Measurements from ENCODE around the gene FAM168B. TPM values are rescaled to one million over a fixed set of nuclear protein-coding genes. Genes with fewer than 3 reads are reported as not detected.

Gene FAM168B
- total and polyA plus RNA-seq, 3 donors from 2014 or later: 76.3 to 165 (median 120) TPM

DNA sequence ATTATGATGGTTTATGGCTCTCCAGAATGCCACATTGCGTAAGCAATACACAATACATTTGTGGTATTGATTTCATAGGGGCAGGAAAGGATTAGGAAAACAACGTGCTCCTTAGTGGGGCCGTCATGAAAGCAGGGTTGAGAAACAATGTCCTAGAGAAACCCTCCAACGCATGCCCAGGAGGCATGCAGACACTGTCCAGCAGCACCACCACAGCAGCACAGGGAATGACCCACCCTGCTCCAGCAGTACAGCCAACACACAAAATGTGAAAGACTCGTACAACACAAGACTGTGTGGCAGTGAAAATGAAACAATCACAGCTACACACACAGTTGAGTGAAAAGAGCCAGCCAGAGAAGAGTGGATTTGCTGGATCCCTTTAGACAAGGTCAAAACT lies 66.3 kb downstream of the FAM168B start:
- H3K36me3 ChIP-seq (ENCODE audit: low read depth, missing control alignments): no peaks in the 10 kb centered on the region
- no peak for TF ChIP-seq POLR2A (IDR thresholded peaks at IDR 0.05)
- intact Hi-C loops (cut with DNase I; ENCODE audit: low total_unique reads): no loop called here
- H3K9me3 ChIP-seq: no peaks in the 10 kb centered on the region
- no peaks in the 10 kb centered on the region for H3K27me3 ChIP-seq
- DNase-seq: no peak
- H3K4me1 ChIP-seq: peaks cover 3% of the 10 kb centered on the region
- 60 to 67% methylated on average over 5 of the region's 5 CpGs for WGBS, 2 donors
- no peak overlapping the region for H3K4me3 ChIP-seq
- H3K27ac ChIP-seq: no peak overlapping the region

DNA sequence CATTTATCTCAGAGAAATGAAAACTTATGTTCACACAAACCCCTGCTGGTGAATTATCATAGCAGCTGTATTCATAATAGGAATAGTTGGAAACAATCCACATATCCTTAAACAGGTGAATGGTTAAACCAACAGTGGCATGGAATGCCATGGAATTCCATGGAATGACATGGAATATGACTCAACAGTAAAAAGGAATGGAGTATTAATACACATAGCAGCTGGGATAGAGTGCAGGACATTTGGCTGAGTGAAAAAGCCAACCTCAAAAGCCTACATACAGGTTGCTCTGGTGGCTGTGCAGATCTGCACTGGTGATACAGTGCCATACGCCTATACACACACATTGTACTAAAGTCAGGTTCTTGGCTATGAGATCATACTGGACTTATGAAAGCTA lies 69.5 kb downstream of the FAM168B start:
- TF ChIP-seq, protein P1, sequence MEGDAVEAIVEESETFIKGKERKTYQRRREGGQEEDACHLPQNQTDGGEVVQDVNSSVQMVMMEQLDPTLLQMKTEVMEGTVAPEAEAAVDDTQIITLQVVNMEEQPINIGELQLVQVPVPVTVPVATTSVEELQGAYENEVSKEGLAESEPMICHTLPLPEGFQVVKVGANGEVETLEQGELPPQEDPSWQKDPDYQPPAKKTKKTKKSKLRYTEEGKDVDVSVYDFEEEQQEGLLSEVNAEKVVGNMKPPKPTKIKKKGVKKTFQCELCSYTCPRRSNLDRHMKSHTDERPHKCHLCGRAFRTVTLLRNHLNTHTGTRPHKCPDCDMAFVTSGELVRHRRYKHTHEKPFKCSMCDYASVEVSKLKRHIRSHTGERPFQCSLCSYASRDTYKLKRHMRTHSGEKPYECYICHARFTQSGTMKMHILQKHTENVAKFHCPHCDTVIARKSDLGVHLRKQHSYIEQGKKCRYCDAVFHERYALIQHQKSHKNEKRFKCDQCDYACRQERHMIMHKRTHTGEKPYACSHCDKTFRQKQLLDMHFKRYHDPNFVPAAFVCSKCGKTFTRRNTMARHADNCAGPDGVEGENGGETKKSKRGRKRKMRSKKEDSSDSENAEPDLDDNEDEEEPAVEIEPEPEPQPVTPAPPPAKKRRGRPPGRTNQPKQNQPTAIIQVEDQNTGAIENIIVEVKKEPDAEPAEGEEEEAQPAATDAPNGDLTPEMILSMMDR (IDR thresholded peaks at IDR 0.05): no peak
- no peak for TF ChIP-seq POLR2A (IDR thresholded peaks at IDR 0.05)
- no peak for DNase-seq
- Histone ChIP-seq H3K4me1 (no peaks in the 10 kb centered on the region), H3K27me3 (no peaks in the 10 kb centered on the region), H3K27ac (no peak overlapping the region), H3K9me3 (no peaks in the 10 kb centered on the region), H3K36me3 (ENCODE audit: low read depth, missing control alignments) (no peaks in the 10 kb centered on the region), H3K4me3 (no peak overlapping the region)
- 96 to 100% methylated on average over 1 of the region's 1 CpG for WGBS, 2 donors
- intact Hi-C loops (cut with DNase I; ENCODE audit: low total_unique reads): no loop called here

DNA sequence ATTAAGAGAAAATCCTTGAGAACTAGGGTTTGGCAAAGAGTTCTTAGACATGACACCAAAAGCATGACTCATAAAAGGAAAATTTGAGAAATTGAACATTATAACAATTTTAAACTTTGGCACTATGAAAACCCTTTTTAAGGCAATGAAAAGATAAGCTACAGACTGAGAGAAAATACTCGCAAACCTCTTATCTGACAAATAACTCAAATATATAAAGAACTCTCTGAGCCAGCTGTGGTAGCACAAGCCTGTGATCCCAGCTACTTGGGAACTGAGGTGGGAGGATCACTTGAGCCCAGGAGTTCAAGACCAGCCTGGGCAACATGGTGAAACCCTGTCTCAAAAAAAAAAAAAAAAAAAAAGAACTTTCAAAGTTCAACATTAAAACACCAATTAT lies 70.5 kb downstream of the FAM168B start:
- WGBS, 2 donors: 25 to 29% methylated on average over 1 of the region's 1 CpG
- no peaks in the 10 kb centered on the region for H3K36me3 ChIP-seq (ENCODE audit: low read depth, missing control alignments)
- TF ChIP-seq, protein P1 (IDR thresholded peaks at IDR 0.05): no peak
- no peak for TF ChIP-seq POLR2A (IDR thresholded peaks at IDR 0.05)
- intact Hi-C loops (cut with DNase I; ENCODE audit: low total_unique reads): no loop called here
- H3K9me3 ChIP-seq: no peaks in the 10 kb centered on the region
- H3K27me3 ChIP-seq: no peaks in the 10 kb centered on the region
- H3K4me3 ChIP-seq: no peak overlapping the region
- no peaks in the 10 kb centered on the region for H3K4me1 ChIP-seq
- H3K27ac ChIP-seq: peak overlapping the region; percentile 30 to 55
- DNase-seq: peak; percentile 76

DNA sequence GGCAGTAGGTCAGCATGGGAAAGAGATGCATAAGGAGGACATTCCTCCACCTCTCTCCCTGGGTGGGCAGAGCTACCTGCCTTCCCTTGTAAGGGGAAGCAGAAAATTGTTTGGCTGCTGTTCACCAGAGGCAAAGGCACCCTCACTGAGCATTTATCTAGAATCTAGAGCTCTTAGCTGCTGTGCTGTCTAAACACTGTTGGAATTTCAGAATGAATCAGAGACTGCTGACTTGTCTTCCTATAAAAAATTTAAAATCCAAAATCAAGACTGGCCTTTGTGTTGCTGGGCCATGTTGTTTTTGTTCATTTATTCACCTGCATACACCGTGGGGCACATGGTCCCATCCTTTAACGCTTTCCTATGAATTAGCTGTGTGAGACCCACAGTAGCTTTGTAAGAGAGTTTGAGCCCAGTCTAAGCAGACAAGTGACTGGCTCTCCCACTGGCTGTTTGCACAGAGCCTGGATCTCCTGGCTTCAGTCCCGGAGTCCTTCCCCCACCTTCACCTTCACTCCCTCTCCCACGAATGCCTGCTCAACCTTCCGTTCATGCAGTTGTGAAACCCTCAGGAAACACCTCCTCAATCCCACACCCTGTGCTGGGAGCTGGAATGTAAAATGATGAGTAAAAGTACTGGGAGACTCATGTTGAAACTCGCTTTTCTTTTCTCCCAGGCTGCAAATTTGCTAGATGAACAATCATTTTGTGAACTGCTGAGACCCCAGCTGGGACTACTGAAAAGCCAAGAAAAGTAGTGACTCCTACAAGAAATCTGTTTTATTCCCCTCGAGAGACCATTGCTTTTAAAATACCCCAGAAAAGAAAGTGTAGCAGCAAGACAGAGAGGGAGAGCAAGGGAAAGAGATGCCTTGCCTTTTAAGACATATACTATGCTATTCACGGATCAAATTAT lies 76.2 kb downstream of the FAM168B start:
- Histone ChIP-seq H3K27ac (no peak overlapping the region), H3K4me3 (no peak overlapping the region), H3K36me3 (ENCODE audit: low read depth, missing control alignments) (no peaks in the 10 kb centered on the region), H3K27me3 (no peaks in the 10 kb centered on the region), H3K9me3 (no peaks in the 10 kb centered on the region), H3K4me1 (peaks cover 2% of the 10 kb centered on the region)
- no peak for DNase-seq
- TF ChIP-seq, protein P1 (IDR thresholded peaks at IDR 0.05): no peak
- TF ChIP-seq POLR2A (IDR thresholded peaks at IDR 0.05): no peak
- intact Hi-C loops (cut with DNase I; ENCODE audit: low total_unique reads): no loop called here
- WGBS, 2 donors: 44 to 51% methylated on average over 8 of the region's 8 CpGs

DNA sequence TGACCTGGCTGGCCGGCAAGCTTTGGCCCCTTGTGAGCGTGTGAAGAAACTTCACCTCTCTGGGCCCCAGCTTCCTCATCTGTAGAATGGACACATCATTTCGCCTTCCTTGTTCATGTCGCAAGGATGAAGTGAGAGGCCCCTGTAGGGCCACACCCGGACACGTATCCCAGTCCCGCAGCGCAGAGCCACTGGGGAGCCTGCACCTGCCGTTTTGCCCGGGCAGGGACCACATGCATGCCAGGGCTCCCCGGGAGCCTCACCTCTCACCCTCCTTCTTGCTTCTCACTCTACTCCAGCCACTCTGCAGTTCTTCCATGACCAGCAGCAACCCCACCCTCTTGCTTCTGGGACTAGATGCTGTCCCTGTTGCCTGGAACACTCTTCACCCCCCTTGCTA lies 77.5 kb downstream of the FAM168B start:
- no peaks in the 10 kb centered on the region for H3K9me3 ChIP-seq
- intact Hi-C loops (cut with DNase I; ENCODE audit: low total_unique reads): no loop called here
- H3K4me3 ChIP-seq: no peak overlapping the region
- H3K27ac ChIP-seq: no peak overlapping the region
- no peak for TF ChIP-seq POLR2A (IDR thresholded peaks at IDR 0.05)
- TF ChIP-seq, protein P1 (IDR thresholded peaks at IDR 0.05): no peak
- H3K36me3 ChIP-seq (ENCODE audit: low read depth, missing control alignments): no peaks in the 10 kb centered on the region
- DNase-seq: no peak
- WGBS, 2 donors: 90 to 93% methylated on average over 3 to 11 of the region's 11 CpGs
- peaks cover 2% of the 10 kb centered on the region for H3K4me1 ChIP-seq
- H3K27me3 ChIP-seq: no peaks in the 10 kb centered on the region

Measured in testis (tissue), 3 donors.